Activated gamma-delta T cell treated with anti-CD3 and anti-CD28 coated beads, Interleukin-2, amount 50 U/mL, for 16 hours (primary cell): Measurements from ENCODE around the gene MTIF3.
"Not testable (repeated sequence)": the region's sequence is repeated elsewhere in the genome, so short reads cannot be mapped to it uniquely, and the experiment has no call there.

Source experiments
- DNase-seq: peaks from one replicate; pipeline ENCODE4 v3.0.0-alpha.2; 2020; ENCODE audit warnings: low read depth

MTIF3 gene

GRCh38 chr13:27411341-27411740, 39.0 kb downstream of the MTIF3 start:
- DNase-seq = no peak

- no peak for DNase-seq
Observed at GRCh38 chr13:27409013-27409412, 41.4 kb downstream of the MTIF3 start.

- no peak for DNase-seq
Observed at GRCh38 chr13:27408074-27408473, 42.3 kb downstream of the MTIF3 start.

- peak; percentile 13 for DNase-seq
Observed at GRCh38 chr13:27406178-27406939, 44.0 kb downstream of the MTIF3 start.

- no peak for DNase-seq
Observed at GRCh38 chr13:27405546-27406134, 44.7 kb downstream of the MTIF3 start.

GRCh38 chr13:27404680-27405079, 45.7 kb downstream of the MTIF3 start:
- DNase-seq = no peak

- DNase-seq = no peak
Observed at GRCh38 chr13:27403727-27404385, 46.5 kb downstream of the MTIF3 start.

GRCh38 chr13:27403203-27403678, 47.1 kb downstream of the MTIF3 start:
- DNase-seq = no peak

- DNase-seq = no peak
Observed at GRCh38 chr13:27401210-27401609, 49.2 kb downstream of the MTIF3 start.

- not testable (repeated sequence) for DNase-seq
Observed at GRCh38 chr13:27400405-27400804, 50.0 kb downstream of the MTIF3 start.

GRCh38 chr13:27398360-27398759, 52.0 kb downstream of the MTIF3 start:
- no peak for DNase-seq

- DNase-seq = no peak
Observed at GRCh38 chr13:27396252-27396846, 54.0 kb downstream of the MTIF3 start.

- no peak for DNase-seq
Observed at GRCh38 chr13:27395007-27395510, 55.3 kb downstream of the MTIF3 start.

- DNase-seq = no peak
Observed at GRCh38 chr13:27393101-27393500, 57.3 kb downstream of the MTIF3 start.

- no peak for DNase-seq
Observed at GRCh38 chr13:27391471-27391870, 58.9 kb downstream of the MTIF3 start.

GRCh38 chr13:27389891-27390290, 60.5 kb downstream of the MTIF3 start:
- DNase-seq = no peak

GRCh38 chr13:27388241-27388640, 62.1 kb downstream of the MTIF3 start:
- no peak for DNase-seq
